Stimulated activated CD4-positive, alpha-beta T cell treated with anti-CD3 and anti-CD28 coated beads, TNF-alpha, amount 100 ng/mL, for 4 hours (primary cell): ENCODE measurements around the gene TRIM45.
"Not testable (repeated sequence)": the region's sequence is repeated elsewhere in the genome, so short reads cannot be mapped to it uniquely, and the experiment has no call there.

ENCODE experiments used
- DNase-seq, 3 experiments: peaks; one replicate each; pipeline ENCODE4 v3.0.0-alpha.2; 2020; ENCODE audit warnings: low read depth in 3 of 3

Gene TRIM45

DNA sequence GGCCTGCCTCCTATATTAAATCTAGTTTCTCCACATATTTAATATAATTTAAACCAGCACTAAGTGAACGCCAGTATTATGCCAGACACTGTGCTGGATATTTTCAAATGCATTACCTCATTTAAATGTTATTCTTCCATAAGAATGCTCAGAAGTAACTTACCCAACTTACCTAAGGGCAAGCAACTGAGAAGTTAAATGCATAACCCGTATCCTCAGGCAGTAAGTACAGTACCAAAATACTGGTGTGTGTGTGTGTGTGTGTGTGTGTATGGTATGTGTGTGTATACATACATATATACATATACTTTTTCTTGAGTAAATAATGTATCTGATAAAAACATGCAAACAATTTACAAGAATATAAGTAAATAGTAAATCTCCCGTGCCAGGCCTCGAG is 9.0 kb upstream of the TRIM45 start:
- no peak for DNase-seq

DNA sequence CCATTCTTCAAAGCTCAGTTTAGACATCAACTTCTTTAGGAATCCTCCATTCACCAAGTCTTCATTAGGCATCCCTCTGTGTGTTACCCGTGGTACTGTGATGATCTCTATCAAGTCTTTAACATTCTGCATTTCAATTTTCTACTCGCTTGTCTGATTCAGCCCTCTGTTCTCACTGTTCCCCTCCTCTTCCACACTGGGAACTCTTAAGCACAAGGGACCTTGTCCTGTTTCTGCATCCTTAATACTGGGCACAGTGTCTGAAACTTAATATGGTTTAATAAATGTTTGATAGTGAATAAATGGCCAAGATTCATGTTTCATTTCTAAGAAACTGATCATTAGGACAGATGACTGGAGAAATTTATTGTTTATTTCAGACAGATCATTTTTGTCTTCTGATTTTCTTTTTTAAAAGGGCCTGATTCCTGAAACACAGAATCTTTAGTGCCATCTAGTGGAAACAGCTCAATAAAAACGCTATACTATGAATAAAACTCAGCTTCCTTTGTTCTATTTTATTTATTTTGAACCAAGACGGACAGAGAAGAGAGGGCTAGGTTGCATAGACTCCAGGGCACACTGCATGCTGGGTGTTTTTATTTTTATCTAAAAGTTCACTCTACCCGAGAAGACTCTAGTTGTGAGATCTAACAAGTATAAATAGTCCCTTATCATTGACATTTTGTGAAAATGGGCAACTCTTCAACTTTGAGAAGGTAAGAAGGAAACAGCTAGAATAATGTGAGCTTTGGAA is 7.0 kb upstream of the TRIM45 start:
- DNase-seq: no peak

DNA sequence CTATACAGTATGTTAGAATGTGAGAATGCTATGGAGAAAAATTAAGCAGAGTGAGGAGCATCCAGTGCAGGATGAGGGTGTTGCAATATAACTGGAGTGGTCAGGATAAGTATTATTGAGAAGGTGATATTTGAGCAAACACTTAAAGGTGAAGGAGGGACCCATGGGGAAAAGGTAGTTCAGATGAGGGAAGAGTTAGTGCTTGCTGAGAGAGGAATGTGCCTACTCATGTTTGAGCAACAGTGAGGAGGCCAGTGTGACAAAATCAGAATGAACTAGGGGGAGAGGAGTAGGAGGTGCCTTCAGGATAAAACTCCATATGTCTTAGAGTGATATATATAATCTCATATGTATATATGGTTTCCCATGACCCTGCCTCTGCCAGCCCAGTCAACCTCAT is 6.2 kb upstream of the TRIM45 start:
- no peak for DNase-seq

DNA sequence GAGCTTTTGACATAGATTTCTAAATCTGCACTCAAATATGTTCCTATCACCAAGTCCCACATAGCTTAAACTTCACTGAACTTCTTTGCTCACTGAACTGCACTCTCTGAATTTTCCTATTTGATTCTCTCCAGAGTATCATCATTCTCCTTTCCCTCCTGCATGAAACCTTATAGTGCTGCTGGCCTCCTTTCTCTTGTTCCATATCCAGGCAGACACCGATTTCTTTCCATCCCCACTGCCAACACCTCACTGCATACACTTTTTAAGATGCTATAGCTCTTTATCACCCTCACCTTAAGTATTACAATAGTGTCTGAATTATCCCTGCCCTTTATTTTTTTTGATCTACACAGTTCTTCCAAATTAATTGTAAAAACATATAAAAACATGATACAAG is 3.1 kb upstream of the TRIM45 start:
- no peak for DNase-seq

DNA sequence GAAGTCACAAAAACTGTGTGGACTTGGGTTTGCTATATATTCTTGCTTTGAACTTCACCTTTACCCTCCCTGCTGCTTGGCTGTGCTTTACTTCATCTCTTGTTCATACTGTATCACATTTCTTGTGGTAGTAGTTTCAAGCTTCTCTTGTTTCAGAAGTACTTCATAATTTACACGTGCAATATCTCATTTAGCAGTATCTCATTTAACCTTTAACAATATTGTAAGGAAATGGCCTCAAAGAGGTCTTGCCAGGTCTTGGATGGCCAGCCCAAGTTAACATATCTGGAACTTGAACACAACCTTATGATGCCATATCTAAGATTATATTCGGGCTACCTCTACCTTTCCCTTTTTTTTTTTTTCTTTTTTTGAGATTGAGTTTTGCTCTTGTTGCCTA is 1.7 kb upstream of the TRIM45 start:
- DNase-seq: no peak

DNA sequence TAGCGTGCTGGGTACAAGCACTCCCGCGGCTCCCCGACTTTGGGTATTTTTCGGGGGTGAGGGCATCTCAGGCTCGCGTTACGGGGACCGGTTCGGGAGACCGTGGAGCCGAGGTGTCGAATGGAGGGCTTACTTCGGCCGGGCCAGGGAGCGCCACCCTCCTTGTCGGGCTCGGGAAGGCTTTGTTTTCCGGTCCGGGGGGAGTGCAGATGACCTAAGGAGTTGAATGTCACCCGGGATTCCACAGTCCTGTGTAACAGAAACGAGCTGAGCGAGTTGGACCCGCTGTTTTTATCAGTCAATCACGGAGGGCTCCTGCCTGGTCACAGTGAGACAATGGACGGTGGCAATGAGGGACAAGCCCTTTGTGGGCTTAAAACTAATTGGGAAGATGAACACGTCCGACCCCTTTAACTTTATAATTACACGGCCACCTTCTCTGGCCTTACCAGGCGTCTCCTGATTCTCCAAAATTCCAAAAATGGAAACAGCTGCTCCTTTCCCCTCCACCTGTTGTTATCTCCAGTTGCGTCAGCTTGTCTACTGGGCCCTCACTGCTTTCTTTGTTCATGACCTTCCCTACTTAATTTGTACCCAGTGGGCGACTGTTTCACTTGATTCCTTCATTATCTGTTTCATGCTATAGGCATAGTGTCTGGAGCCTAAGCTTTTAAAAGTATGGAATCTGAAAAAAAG is 929 bp upstream of the TRIM45 start:
- DNase-seq: no peak

DNA sequence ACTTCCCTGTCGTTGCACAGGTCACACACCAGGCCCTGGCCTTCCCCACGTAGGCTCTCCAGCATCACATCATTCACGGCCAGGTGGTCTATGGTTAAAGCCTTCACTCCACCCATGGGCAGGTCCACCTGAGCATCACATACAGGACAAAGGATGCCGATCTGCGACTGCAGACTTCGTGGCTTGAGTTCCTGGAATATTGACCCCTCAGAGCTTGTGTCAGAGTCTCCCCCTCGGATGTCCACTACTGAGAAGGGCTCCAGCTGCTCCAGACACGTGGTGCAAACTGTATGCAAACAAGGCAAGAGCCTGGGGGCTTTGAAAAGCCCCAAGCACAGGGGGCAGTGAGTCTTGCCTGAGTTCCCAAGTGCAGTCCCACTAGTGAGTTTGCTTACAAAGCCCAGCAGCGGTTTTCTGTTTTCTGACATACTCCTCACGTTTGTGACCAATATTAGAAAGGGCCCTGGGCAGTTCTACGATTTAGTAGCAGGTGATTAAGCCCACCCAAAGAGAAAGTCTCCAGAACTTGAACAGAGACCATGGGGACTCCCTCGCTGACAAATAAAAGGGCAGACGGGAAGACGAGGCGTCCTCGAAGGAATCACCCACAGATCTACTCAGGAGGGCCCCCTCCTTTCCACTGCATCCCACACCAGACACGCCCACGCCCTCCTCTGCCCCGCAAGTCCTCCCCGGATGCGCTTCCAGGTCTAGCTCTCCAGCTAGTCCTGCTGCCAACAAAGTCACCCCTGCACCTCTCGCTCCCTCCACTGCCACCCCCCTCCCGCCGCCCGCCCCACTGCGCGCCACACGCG is 568 bp downstream of the TRIM45 start:
- no peak for DNase-seq

DNA sequence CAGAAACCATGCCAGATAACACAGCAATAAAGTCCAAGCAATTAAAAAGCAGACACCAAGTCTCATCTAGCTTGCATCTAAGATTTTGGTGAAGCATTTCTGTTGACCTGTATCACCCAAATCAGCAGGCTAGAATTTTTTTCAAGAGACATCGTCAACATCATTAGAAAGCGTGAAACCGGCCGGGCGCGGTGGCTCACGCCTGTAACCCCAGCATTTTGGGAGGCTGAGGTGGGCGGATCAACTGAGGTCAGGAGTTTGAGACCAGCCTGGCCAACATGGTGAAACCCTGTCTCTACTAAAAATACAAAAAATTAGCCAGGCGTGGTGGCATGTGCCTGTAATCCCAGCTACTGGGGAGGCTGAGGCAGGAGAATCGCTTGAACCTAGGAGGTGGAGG is 2.4 kb downstream of the TRIM45 start:
- not testable (repeated sequence) for DNase-seq

DNA sequence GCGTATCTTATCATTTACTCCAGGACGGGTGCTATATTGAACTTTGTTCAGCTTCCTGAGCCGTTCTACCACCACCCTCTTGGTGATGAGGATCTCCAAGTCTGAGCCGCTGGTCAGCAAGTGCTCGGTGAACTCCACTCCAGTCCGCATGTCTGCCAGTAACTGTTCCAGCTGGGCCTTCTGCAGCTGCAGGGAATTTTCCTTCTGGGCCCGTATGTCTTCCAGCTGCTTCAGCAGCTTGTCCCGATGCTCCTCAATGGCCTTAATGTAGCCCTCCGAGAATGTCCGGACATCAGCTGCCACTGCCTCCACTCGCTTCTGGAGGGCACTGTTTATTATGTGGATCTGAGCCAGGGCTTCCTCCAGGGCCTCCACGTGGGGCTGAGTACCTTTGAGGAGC is 3.4 kb downstream of the TRIM45 start:
- no peak for DNase-seq

DNA sequence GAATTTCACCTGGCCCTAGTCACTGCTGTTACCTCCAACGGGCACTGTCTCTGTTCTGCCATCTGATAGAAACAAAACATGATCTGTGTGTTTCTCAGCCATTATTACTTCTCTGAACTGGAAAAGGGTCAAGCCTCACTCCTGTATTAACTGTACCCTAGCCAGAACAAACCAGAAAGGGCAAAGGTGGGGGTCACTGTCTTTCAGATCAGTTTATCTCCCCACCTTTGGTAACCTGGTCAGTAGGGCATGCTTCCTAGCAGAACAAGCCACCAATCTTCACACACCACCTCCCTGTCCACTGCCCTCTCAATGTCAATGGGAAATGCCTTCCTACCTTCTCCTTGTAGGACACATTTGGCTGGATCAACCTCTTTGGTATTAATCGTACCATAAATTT is 3.9 kb downstream of the TRIM45 start:
- DNase-seq: no peak

DNA sequence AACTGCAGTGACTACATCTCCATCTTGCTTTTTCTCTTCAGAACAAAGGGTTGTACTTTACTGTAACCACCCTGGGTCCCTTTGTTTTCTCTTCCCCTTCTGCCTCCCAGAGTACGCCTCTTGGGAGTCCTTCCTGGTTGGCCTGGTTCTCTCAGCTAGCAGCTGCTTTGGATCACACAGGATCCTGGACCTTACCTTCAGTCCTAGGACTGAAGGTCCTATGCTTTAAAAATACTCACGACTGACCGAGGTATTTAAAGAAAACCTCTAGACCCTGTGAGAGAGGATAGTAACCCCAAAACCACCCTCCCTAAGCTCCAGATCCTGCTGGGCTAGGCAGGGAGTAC is 4.8 kb downstream of the TRIM45 start:
- DNase-seq: no peak

DNA sequence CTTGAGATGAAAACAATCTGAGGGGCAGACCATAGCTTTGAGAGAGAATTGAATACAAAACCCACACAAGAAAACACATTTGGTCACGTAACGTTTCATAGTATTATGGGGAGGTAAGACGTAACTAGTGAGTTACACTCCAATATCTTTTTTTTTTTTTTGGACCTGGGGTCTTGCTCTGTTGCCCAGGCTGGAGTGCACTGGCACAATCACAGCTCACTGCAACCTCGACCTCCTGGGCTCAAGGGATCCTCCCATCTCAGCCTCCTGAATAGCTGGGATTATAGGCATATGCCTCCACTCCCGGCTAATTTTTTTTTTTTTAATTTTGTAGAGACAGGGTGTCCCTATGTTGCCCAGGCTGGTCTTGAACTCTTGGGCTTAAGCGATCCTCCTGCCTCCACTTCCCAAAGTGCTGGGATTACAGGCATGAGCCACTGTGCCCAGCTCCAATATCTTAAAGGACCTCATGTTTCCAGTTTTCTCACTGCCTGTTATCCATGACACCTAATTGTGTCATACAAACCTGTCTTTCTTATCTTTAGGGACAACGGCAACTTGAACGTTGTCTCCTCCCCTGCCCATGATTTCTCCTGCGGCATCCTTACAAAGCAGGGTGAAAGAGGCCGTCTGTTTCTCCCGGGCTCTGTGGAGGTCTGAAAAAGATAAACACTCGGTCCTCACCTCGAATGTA is 5.3 kb downstream of the TRIM45 start:
- DNase-seq: no peak

DNA sequence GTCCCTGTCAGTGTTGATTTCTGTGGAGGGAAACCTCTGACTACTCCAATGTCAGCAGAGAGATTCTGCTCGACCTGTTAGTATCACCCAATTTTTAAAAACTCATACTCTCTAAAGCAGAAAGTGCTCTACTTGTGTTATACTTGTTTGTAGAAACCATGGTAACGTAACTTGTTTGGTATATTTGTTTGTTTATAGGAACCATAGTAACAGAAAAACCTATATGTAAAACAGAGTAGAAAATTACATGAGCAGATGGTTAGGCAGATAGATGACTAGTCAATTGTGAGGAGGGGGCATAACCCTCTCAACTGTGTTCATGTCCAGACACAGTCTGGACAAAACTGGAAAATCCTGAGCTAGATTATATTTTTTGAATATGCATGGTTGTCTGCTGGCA is 6.7 kb downstream of the TRIM45 start:
- no peak for DNase-seq

DNA sequence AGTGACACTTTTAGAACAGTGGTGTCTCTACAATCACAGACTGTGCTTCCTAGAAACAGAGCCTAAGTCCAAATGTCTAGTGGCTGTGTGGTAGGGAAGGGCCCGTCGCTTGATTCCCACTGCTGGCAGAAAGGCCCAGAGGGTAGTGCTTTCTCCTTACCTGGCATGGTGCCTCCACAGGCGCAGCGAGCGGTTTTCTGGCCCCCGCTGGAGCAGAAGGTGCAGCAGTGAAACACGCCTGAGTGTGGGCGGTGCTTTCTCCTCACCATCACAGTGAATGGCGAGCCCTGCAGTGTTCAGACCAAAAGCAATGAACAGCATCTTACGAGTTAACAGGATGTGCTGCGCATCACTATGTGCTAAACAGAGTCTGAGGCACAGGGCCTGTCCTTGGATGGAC is 8.3 kb downstream of the TRIM45 start:
- no peak for DNase-seq

DNA sequence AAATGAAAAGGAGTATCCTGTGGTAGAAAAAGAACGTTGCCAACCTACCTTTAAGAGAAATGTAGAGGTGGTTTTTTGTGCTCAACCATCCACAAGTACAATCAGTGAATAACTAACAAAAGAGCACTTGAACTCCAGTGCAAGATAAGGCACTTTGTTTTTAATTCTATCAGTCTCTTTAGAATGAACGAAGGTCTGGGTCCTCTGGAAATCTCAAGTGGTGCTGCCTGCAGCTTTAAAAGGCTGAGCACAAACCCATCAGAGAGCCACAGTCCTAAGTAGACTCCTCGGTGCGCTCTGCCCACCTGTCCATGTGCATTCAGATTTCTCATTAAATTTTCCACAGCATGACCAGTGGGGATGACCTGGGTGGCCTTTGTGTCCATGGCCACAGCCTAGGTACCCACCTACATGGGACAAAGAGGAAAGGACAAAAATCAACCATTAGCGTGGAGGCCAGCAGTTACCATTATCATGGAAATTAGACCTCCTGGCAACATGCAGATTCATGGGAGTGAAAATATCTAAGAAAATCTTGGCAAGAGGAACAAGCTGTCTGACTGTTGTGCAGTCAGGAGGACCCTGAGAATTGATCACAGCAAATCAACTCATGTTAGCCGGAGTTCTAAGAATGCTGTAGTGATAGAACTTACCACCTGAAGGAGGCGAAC is 9.4 kb downstream of the TRIM45 start:
- no peak for DNase-seq

DNA sequence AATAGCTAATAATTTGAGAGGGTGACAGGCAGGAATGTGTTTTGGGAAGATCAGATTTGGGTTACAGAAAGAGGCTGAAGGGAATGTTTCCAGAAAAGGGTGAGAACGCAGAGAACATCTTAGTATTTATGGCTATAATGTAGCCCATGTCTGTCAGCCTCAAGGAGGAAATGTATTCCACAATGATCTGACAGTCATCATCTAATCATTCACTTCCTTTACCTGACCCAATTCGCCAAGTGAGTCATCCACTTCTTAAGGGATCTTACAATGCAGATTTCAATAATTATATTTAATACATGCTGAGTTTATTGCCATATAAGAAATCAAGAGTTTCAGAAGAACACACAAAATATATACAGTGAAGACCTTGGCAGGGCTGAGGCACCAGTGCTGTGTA is 10.8 kb downstream of the TRIM45 start:
- no peak for DNase-seq

DNA sequence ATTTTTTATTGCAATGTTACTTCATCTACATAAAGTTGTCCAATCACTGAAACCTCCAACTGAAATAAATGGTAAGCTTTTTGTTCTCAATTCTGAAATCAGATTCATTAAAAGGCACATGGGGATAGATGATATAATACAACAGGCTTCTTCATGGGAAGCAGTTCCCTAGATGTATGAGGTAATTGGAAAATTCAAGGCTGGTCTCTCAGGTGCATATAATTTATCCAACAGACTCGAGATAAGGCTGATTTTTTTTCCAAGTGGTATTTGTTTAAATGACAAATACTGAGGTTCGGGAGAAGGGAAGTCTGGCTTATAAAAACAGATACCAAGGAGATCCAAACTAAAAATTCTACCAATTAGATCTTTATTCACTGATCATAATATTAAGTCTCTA is 14.2 kb downstream of the TRIM45 start:
- DNase-seq: no peak

DNA sequence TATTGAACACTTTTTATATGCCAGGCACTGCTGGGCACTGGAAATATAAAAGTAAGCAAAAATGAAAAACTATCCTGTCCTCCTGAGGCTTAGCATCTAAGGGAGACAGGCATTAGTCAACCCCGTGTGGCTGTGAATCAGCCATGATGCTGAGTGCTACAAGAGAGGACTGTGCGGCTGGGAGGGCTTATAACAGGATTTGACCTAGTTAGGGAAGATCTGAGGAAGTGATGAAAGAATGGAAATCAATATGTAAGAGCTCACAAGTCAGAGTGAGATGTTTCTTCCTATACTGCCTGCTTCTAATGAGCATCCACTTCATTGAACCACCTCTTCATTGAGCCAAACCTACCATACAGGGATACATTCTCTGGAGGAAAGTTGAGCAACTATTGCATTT is 15.1 kb downstream of the TRIM45 start:
- DNase-seq: peak in 1 of 3 experiments; percentile 5

DNA sequence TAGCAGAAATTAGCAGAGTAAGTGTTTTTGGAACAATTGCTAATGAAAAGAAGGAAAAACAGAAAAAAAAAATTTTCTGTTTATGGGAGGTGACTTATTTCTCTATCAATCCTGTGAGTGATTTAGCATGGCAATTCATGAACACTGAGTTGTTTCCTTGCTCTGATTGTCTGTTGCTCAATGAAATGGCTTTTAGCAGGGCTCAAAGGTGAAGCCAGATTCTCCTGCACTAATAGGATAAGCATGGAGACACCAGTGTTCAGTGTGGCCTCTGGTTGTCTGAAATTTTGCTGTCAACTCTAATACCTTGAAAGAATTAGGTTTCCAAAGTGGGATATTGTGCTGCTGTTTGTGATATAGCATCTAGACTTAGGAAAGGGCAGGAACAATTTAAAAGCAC is 15.8 kb downstream of the TRIM45 start:
- no peak for DNase-seq

DNA sequence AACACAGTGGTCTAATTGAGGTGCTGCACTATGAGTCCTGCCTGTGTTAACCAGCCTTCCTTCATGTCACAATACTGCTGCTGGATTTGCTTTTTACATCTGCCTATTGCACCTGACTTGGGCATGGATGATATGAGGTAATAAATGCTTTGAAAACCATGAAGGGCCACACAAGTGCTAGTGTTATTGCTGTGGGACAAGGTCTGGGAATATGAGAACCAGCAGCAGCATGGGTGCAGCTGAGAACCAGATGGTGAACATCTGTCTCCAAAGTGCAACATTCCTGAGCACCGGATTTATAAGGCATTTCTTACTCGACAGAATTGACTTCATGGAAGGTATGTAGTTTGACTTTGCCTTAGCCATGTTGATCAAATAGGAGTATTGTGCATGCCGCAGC is 16.6 kb downstream of the TRIM45 start:
- no peak for DNase-seq

DNA sequence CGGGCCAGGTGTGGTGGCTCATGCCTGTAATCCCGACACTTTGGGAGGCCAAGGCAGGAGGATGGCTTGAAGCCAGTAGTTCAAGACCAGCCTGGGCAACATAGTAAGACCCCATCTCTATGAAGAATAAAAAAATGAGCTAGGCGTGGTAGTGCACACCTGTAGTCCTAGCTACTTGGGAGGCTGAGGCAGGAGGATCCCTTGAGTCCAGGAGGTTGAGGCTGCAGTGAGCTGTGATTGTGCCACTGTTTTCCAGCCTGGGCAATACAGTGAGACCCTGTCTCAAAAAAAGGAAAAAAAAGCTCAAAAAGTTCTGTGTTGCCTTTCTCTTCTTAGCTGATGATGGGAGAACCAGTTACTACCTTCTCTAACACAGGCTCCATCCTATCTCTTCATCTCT is 19.7 kb downstream of the TRIM45 start:
- DNase-seq: not testable (repeated sequence)

DNA sequence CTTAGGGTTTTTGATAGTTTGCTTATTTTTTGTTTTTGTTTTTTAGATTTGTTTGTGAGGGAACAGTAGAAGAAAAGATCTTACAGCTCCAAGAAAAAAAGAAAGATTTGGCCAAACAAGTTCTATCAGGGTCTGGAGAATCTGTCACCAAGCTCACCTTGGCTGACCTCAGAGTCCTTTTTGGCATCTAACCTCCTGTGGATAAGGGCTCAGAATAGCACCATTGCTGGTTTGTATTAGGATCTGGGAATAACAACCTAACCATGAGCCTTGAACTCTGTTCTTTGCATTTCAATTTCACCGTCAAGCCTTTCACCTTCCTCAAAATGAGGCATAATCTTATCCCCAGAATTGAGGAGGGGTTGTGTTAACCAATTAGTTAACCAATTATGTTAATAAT is 20.2 kb downstream of the TRIM45 start:
- no peak for DNase-seq
